Activated naive CD8-positive, alpha-beta T cell treated with anti-CD3 and anti-CD28 coated beads, Interleukin-2, amount 50 U/mL, for 24 hours (primary cell): ENCODE results near the gene ZNF665.

Experiments
- ATAC-seq: fragments of 150-1000 bp; cut with Tn5 transposase; one replicate; pipeline ENCODE4 v1.10.0; 2021
- DNase-seq: peaks from one replicate; pipeline ENCODE4 v3.0.0; 2021
- H3K27ac Mint-ChIP-seq: one replicate; pipeline ENCODE4 v1.8.0; 2021; ENCODE audit warnings: mild to moderate bottlenecking, mixed read lengths
- H3K27me3 Mint-ChIP-seq: one replicate; pipeline ENCODE4 v1.8.0; 2021; ENCODE audit warnings: mixed read lengths
- H3K36me3 Mint-ChIP-seq: one replicate; pipeline ENCODE4 v1.8.0; 2021; ENCODE audit warnings: low read depth, mixed read lengths
- H3K4me1 Mint-ChIP-seq: one replicate; pipeline ENCODE4 v1.8.0; 2021; ENCODE audit warnings: mixed read lengths
- H3K4me3 Mint-ChIP-seq: one replicate; pipeline ENCODE4 v1.8.0; 2021; ENCODE audit warnings: mild to moderate bottlenecking, moderate library complexity, mixed read lengths
- H3K9me3 Mint-ChIP-seq: one replicate; pipeline ENCODE4 v1.8.0; 2021; ENCODE audit warnings: mixed read lengths

Gene ZNF665

GRCh38 chr19:53182202-53182601 is 11.0 kb downstream of the ZNF665 start:
- no peak for DNase-seq
- Mint-ChIP-seq H3K36me3 (peaks cover 63% of the 10 kb centered on the region), H3K4me3 (no peak overlapping the region), H3K9me3 (peaks cover 33% of the 10 kb centered on the region), H3K27me3 (no peaks in the 10 kb centered on the region), H3K27ac (no peak overlapping the region), H3K4me1 (no peaks in the 10 kb centered on the region)
- ATAC-seq = no peak

GRCh38 chr19:53177986-53178385 is 15.2 kb downstream of the ZNF665 start:
- no peaks in the 10 kb centered on the region for H3K27me3 Mint-ChIP-seq
- peaks cover 71% of the 10 kb centered on the region for H3K36me3 Mint-ChIP-seq
- H3K4me1 Mint-ChIP-seq = no peaks in the 10 kb centered on the region
- peaks cover 49% of the 10 kb centered on the region for H3K9me3 Mint-ChIP-seq
- H3K27ac Mint-ChIP-seq = no peak overlapping the region
- ATAC-seq = no peak
- no peak overlapping the region for H3K4me3 Mint-ChIP-seq
- no peak for DNase-seq

- peaks cover 55% of the 10 kb centered on the region for H3K9me3 Mint-ChIP-seq
- H3K27ac Mint-ChIP-seq = no peak overlapping the region
- DNase-seq (no peak), ATAC-seq (no peak)
- no peaks in the 10 kb centered on the region for H3K27me3 Mint-ChIP-seq
- no peaks in the 10 kb centered on the region for H3K4me1 Mint-ChIP-seq
- peaks cover 51% of the 10 kb centered on the region for H3K36me3 Mint-ChIP-seq
- H3K4me3 Mint-ChIP-seq = no peak overlapping the region
Measured at GRCh38 chr19:53172889-53173288, 20.3 kb downstream of the ZNF665 start.

- H3K4me1 Mint-ChIP-seq = no peaks in the 10 kb centered on the region
- ATAC-seq (no peak), DNase-seq (no peak)
- H3K4me3 Mint-ChIP-seq = no peak overlapping the region
- no peak overlapping the region for H3K27ac Mint-ChIP-seq
- H3K27me3 Mint-ChIP-seq = no peaks in the 10 kb centered on the region
- peaks cover 51% of the 10 kb centered on the region for H3K36me3 Mint-ChIP-seq
- peaks cover 51% of the 10 kb centered on the region for H3K9me3 Mint-ChIP-seq
Measured at GRCh38 chr19:53165691-53166091, 27.5 kb downstream of the ZNF665 start.

- peaks cover 53% of the 10 kb centered on the region for H3K36me3 Mint-ChIP-seq
- H3K9me3 Mint-ChIP-seq = peaks cover 67% of the 10 kb centered on the region
- DNase-seq (no peak), ATAC-seq (no peak)
- H3K27ac Mint-ChIP-seq = no peak overlapping the region
- H3K4me1 Mint-ChIP-seq = peaks cover 19% of the 10 kb centered on the region
- no peak overlapping the region for H3K4me3 Mint-ChIP-seq
- no peaks in the 10 kb centered on the region for H3K27me3 Mint-ChIP-seq
Measured at GRCh38 chr19:53161123-53161522, 32.0 kb downstream of the ZNF665 start.

GRCh38 chr19:53160350-53160749 is 32.8 kb downstream of the ZNF665 start:
- ATAC-seq (no peak), DNase-seq (no peak)
- peaks cover 50% of the 10 kb centered on the region for H3K36me3 Mint-ChIP-seq
- H3K27me3 Mint-ChIP-seq = no peaks in the 10 kb centered on the region
- H3K4me3 Mint-ChIP-seq = no peak overlapping the region
- H3K9me3 Mint-ChIP-seq = peaks cover 60% of the 10 kb centered on the region
- H3K4me1 Mint-ChIP-seq = peaks cover 19% of the 10 kb centered on the region
- H3K27ac Mint-ChIP-seq = no peak overlapping the region

GRCh38 chr19:53158119-53158656 is 35.0 kb downstream of the ZNF665 start:
- Mint-ChIP-seq H3K4me1 (peaks cover 19% of the 10 kb centered on the region), H3K27me3 (no peaks in the 10 kb centered on the region), H3K27ac (peak overlapping the region; percentile 71), H3K36me3 (peaks cover 52% of the 10 kb centered on the region), H3K9me3 (peaks cover 59% of the 10 kb centered on the region), H3K4me3 (peak overlapping the region; percentile 80)
- peak; percentile 34 for ATAC-seq
- peak; percentile 33 for DNase-seq

- ATAC-seq (no peak), DNase-seq (no peak)
- peaks cover 56% of the 10 kb centered on the region for H3K36me3 Mint-ChIP-seq
- H3K4me3 Mint-ChIP-seq = peak overlapping the region; percentile 80
- H3K27ac Mint-ChIP-seq = no peak overlapping the region
- peaks cover 19% of the 10 kb centered on the region for H3K4me1 Mint-ChIP-seq
- peaks cover 60% of the 10 kb centered on the region for H3K9me3 Mint-ChIP-seq
- H3K27me3 Mint-ChIP-seq = no peaks in the 10 kb centered on the region
Measured at GRCh38 chr19:53157626-53158025, 35.5 kb downstream of the ZNF665 start.

- DNase-seq (no peak), ATAC-seq (no peak)
- Mint-ChIP-seq H3K36me3 (peaks cover 60% of the 10 kb centered on the region), H3K4me3 (no peak overlapping the region), H3K4me1 (peaks cover 19% of the 10 kb centered on the region), H3K9me3 (peaks cover 60% of the 10 kb centered on the region), H3K27me3 (no peaks in the 10 kb centered on the region), H3K27ac (no peak overlapping the region)
Measured at GRCh38 chr19:53156850-53157249, 36.3 kb downstream of the ZNF665 start.

- peaks cover 83% of the 10 kb centered on the region for H3K36me3 Mint-ChIP-seq
- DNase-seq (no peak), ATAC-seq (no peak)
- H3K27me3 Mint-ChIP-seq = no peaks in the 10 kb centered on the region
- H3K4me1 Mint-ChIP-seq = no peaks in the 10 kb centered on the region
- H3K4me3 Mint-ChIP-seq = no peak overlapping the region
- H3K9me3 Mint-ChIP-seq = peaks cover 59% of the 10 kb centered on the region
- H3K27ac Mint-ChIP-seq = no peak overlapping the region
Measured at GRCh38 chr19:53147645-53148044, 45.5 kb downstream of the ZNF665 start.

- Mint-ChIP-seq H3K27ac (no peak overlapping the region), H3K9me3 (peaks cover 74% of the 10 kb centered on the region), H3K36me3 (peaks cover 59% of the 10 kb centered on the region), H3K27me3 (no peaks in the 10 kb centered on the region), H3K4me3 (no peak overlapping the region), H3K4me1 (no peaks in the 10 kb centered on the region)
- ATAC-seq = no peak
- no peak for DNase-seq
Measured at GRCh38 chr19:53140351-53140750, 52.8 kb downstream of the ZNF665 start.

- ATAC-seq (no peak), DNase-seq (no peak)
- peaks cover 65% of the 10 kb centered on the region for H3K9me3 Mint-ChIP-seq
- H3K4me1 Mint-ChIP-seq = peaks cover 5% of the 10 kb centered on the region
- no peak overlapping the region for H3K4me3 Mint-ChIP-seq
- no peak overlapping the region for H3K27ac Mint-ChIP-seq
- peaks cover 6% of the 10 kb centered on the region for H3K27me3 Mint-ChIP-seq
- H3K36me3 Mint-ChIP-seq = peaks cover 47% of the 10 kb centered on the region
Measured at GRCh38 chr19:53136432-53136831, 56.7 kb downstream of the ZNF665 start.

GRCh38 chr19:53132141-53132991 is 60.8 kb downstream of the ZNF665 start, which contains the start of gene ZNF415:
TSS of gene ZNF415 (minus strand) at chr19:53132910. CDS start at chr19:53122676, 10,234 bp downstream.
- Mint-ChIP-seq H3K9me3 (peaks cover 44% of the 10 kb centered on the region), H3K36me3 (peaks cover 37% of the 10 kb centered on the region), H3K27me3 (peaks cover 10% of the 10 kb centered on the region), H3K27ac (no peak within 1 kb of the TSS), H3K4me3 (peak within 1 kb of the TSS; percentile 48), H3K4me1 (peaks cover 5% of the 10 kb centered on the region)
- DNase-seq (peak; percentile 44), ATAC-seq (no peak)

- H3K4me3 Mint-ChIP-seq = peak overlapping the region; percentile 48
- peaks cover 43% of the 10 kb centered on the region for H3K9me3 Mint-ChIP-seq
- no peak overlapping the region for H3K27ac Mint-ChIP-seq
- no peak for DNase-seq
- peaks cover 35% of the 10 kb centered on the region for H3K36me3 Mint-ChIP-seq
- H3K27me3 Mint-ChIP-seq = peaks cover 10% of the 10 kb centered on the region
- no peak for ATAC-seq
- H3K4me1 Mint-ChIP-seq = peaks cover 5% of the 10 kb centered on the region
Measured at GRCh38 chr19:53131727-53132126, 61.4 kb downstream of the ZNF665 start.

GRCh38 chr19:53131085-53131590 is 62.0 kb downstream of the ZNF665 start:
- no peak for ATAC-seq
- Mint-ChIP-seq H3K4me3 (no peak overlapping the region), H3K4me1 (peaks cover 5% of the 10 kb centered on the region), H3K27ac (no peak overlapping the region), H3K9me3 (peaks cover 37% of the 10 kb centered on the region), H3K36me3 (peaks cover 33% of the 10 kb centered on the region), H3K27me3 (peaks cover 10% of the 10 kb centered on the region)
- no peak for DNase-seq
